ENCODE results near the gene UFC1. TPM values are rescaled to one million over a fixed set of nuclear protein-coding genes. Genes with fewer than 3 reads are reported as not detected.

Gene UFC1
- total and polyA plus RNA-seq, 7 donors, result 56.6 to 141 (median 76.2) TPM

- no peak overlapping the region for H3K27ac ChIP-seq
- no peak for TF ChIP-seq CTCF (IDR thresholded peaks at IDR 0.05)
- peaks cover 6 to 87% of the 10 kb centered on the region in 2 donors for H3K36me3 ChIP-seq (ENCODE audit: insufficient read depth in 1 of 2, low read depth in 1 of 2)
- intact Hi-C loops (cut with DNase I), result no loop called here
- no peak for ATAC-seq
- H3K27me3 ChIP-seq (ENCODE audit: insufficient read depth in 3 of 3, low read length in 2 of 3), result no peaks in the 10 kb centered on the region
- WGBS, 3 donors, result 55 to 56% (median 56%) methylated on average over 5 of the region's 5 CpGs
- no peak for DNase-seq
- no peaks in the 10 kb centered on the region for H3K9me3 ChIP-seq
- no peak overlapping the region for H3K4me3 ChIP-seq
- peaks cover 29% of the 10 kb centered on the region for H3K4me1 ChIP-seq
Observed at GRCh38 chr1:161171191-161171590, 17.4 kb downstream of the UFC1 start.

GRCh38 chr1:161171696-161172095, 17.9 kb downstream of the UFC1 start:
- Histone ChIP-seq H3K9me3 (no peaks in the 10 kb centered on the region), H3K27ac (no peak overlapping the region), H3K36me3 (ENCODE audit: insufficient read depth in 1 of 2, low read depth in 1 of 2) (peaks cover 6 to 89% of the 10 kb centered on the region in 2 donors), H3K4me1 (peaks cover 34% of the 10 kb centered on the region), H3K27me3 (ENCODE audit: insufficient read depth in 3 of 3, low read length in 2 of 3) (no peaks in the 10 kb centered on the region), H3K4me3 (no peak overlapping the region)
- no peak for TF ChIP-seq CTCF (IDR thresholded peaks at IDR 0.05)
- intact Hi-C loops (cut with DNase I), result no loop called here
- peak in 1 of 2 donors; percentile 34 for DNase-seq
- 81 to 86% (median 86%) methylated on average over 12 of the region's 12 CpGs for WGBS, 3 donors
- no peak for ATAC-seq

- intact Hi-C loops (cut with DNase I), result no loop called here
- ATAC-seq, result no peak
- no peak for TF ChIP-seq CTCF (IDR thresholded peaks at IDR 0.05)
- Histone ChIP-seq H3K4me1 (peaks cover 29% of the 10 kb centered on the region), H3K27ac (peak overlapping the region; percentile 2), H3K4me3 (no peak overlapping the region), H3K36me3 (ENCODE audit: insufficient read depth in 1 of 2, low read depth in 1 of 2) (peaks cover 6 to 89% of the 10 kb centered on the region in 2 donors), H3K9me3 (no peaks in the 10 kb centered on the region), H3K27me3 (ENCODE audit: insufficient read depth in 3 of 3, low read length in 2 of 3) (no peaks in the 10 kb centered on the region)
- 63 to 78% (median 67%) methylated on average over 1 of the region's 1 CpG for WGBS, 3 donors
- peak in 1 of 2 donors; percentile 8 for DNase-seq
Observed at GRCh38 chr1:161172349-161172748, 18.6 kb downstream of the UFC1 start.

GRCh38 chr1:161172776-161173376, 19.1 kb downstream of the UFC1 start:
- H3K27me3 ChIP-seq (ENCODE audit: insufficient read depth in 3 of 3, low read length in 2 of 3), result no peaks in the 10 kb centered on the region
- DNase-seq, result peak; percentile 68 to 72
- H3K27ac ChIP-seq, result peak overlapping the region; percentile 2
- no peak overlapping the region for H3K4me3 ChIP-seq
- peaks cover 6 to 85% of the 10 kb centered on the region in 2 donors for H3K36me3 ChIP-seq (ENCODE audit: insufficient read depth in 1 of 2, low read depth in 1 of 2)
- peak in 1 of 4 donors; percentile 19 for ATAC-seq
- no peaks in the 10 kb centered on the region for H3K9me3 ChIP-seq
- intact Hi-C loops (cut with DNase I), result no loop called here
- no peak for TF ChIP-seq CTCF (IDR thresholded peaks at IDR 0.05)
- WGBS, 3 donors, result 12 to 25% (median 14%) methylated on average over 4 of the region's 4 CpGs
- peaks cover 24% of the 10 kb centered on the region for H3K4me1 ChIP-seq

- TF ChIP-seq CTCF (IDR thresholded peaks at IDR 0.05), result no peak
- H3K9me3 ChIP-seq, result no peaks in the 10 kb centered on the region
- H3K4me1 ChIP-seq, result peaks cover 24% of the 10 kb centered on the region
- peak overlapping the region; percentile 2 for H3K27ac ChIP-seq
- WGBS, 3 donors, result 91 to 93% (median 91%) methylated on average over 11 of the region's 11 CpGs
- H3K27me3 ChIP-seq (ENCODE audit: insufficient read depth in 3 of 3, low read length in 2 of 3), result no peaks in the 10 kb centered on the region
- H3K4me3 ChIP-seq, result no peak overlapping the region
- ATAC-seq (no peak), DNase-seq (peak in 1 of 2 donors; percentile 45)
- intact Hi-C loops (cut with DNase I), result no loop called here
- peaks cover 6 to 77% of the 10 kb centered on the region in 2 donors for H3K36me3 ChIP-seq (ENCODE audit: insufficient read depth in 1 of 2, low read depth in 1 of 2)
Observed at GRCh38 chr1:161173711-161174110, 19.9 kb downstream of the UFC1 start.
